GM10847 (cell line): ENCODE measurements around the gene FAM184A.

ENCODE experiments used
- POLR2A ChIP-seq: IDR thresholded peaks from 2 replicates; pipeline ENCODE4 v1.6.1; 2011; ENCODE audit not compliant: insufficient read length; ENCODE audit errors: extremely low read depth

FAM184A gene

GRCh38 chr6:119078376-119079282, at the start of gene FAM184A:
Gene FAM184A (minus strand): TSS chr6:119078664. CDS start chr6:119078299, 365 bp downstream.
- TF ChIP-seq POLR2A: no peak

- TF ChIP-seq POLR2A: no peak
Observed at GRCh38 chr6:119127627-119128026, 49.2 kb upstream of the FAM184A start.

- TF ChIP-seq POLR2A: no peak
Observed at GRCh38 chr6:119126826-119127225, 48.4 kb upstream of the FAM184A start.

GRCh38 chr6:119126140-119126539, 47.7 kb upstream of the FAM184A start:
- TF ChIP-seq POLR2A: no peak

- TF ChIP-seq POLR2A: no peak
Observed at GRCh38 chr6:119125576-119125975, 47.1 kb upstream of the FAM184A start.

- TF ChIP-seq POLR2A: no peak
Observed at GRCh38 chr6:119124079-119124824, 45.8 kb upstream of the FAM184A start.

- TF ChIP-seq POLR2A: no peak
Observed at GRCh38 chr6:119122336-119122735, 43.9 kb upstream of the FAM184A start.

- TF ChIP-seq POLR2A: no peak
Observed at GRCh38 chr6:119121367-119121766, 42.9 kb upstream of the FAM184A start.

- TF ChIP-seq POLR2A: no peak
Observed at GRCh38 chr6:119119989-119120388, 41.5 kb upstream of the FAM184A start.

- no peak for TF ChIP-seq POLR2A
Observed at GRCh38 chr6:119116712-119117281, 38.3 kb upstream of the FAM184A start.

- no peak for TF ChIP-seq POLR2A
Observed at GRCh38 chr6:119113961-119114360, 35.5 kb upstream of the FAM184A start.

GRCh38 chr6:119112812-119113530, 34.5 kb upstream of the FAM184A start:
- no peak for TF ChIP-seq POLR2A

GRCh38 chr6:119110601-119111548, 32.4 kb upstream of the FAM184A start:
- no peak for TF ChIP-seq POLR2A
